Fibroblast of peridontal ligament (primary cell): ENCODE measurements around the gene KRTAP10-7.
"Not testable (repeated sequence)": the region's sequence is repeated elsewhere in the genome, so short reads cannot be mapped to it uniquely, and the experiment has no call there.

ENCODE experiments used
- DNase-seq: peaks from one replicate; pipeline ENCODE4 v3.0.0-alpha.2; 2010; ENCODE audit errors: extremely low read depth

The KRTAP10-7 gene

GRCh38 chr21:44590897-44591800, 9.2 kb upstream of the KRTAP10-7 start:
- not testable (repeated sequence) for DNase-seq

DNA sequence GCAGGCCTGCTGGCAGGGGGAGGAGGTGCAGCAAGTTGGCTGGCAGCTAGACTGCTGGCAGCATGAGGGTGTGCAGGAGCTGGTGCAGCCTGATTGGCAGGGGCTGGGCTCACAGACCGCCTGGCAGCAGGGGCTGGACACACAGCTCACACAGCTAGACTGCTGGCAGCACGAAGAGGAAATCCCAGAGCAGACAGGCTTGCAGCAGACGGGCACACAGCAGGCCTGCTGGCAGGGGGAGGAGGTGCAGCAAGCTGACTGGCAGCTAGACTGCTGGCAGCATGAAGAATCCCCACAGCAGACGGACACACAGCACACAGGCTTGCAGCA, 8.6 kb upstream of the KRTAP10-7 start:
- DNase-seq, result not testable (repeated sequence)

GRCh38 chr21:44592446-44593311, 7.7 kb upstream of the KRTAP10-7 start, which contains the start of gene KRTAP10-6:
Gene KRTAP10-6 (minus strand): TSS chr21:44592505. CDS start chr21:44592484, 21 bp downstream.
- no peak for DNase-seq

DNA sequence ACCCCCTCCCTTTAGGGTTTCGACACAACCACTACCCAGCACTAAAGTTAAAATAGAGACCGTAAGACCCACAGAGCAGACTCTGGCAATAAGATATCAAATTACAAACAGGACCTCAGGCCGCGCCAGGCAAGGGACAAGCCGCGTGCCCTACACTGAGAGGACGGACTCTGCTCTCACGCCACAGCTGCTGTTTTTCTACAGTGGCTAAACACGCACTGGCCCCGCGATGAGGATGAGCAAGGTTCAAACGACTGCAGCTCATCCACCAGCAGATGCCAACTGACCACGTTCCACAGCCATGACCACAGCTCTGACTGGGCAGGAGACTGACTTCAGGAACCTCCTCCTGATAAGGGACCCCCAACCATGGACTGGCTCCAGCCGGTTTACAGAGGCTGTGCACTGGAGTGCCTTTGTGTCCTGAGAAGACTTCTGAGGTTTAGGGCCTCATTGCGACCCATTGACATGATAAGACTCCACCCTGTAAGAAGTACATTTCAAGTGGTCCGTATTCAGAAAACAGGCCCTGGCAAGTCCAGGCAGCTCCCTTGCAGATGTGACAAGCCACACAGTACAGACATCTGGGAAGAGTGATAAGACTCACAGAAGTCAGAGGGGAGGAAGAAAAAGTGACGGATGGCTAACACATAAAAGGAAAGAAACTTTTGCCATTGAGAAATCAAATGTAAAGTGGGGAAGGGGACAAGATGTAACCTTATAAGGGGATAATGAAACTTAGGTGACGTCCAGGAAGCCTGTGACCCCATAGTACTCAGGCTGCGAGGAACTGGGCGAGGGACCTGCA, 6.6 kb upstream of the KRTAP10-7 start:
- no peak for DNase-seq

DNA sequence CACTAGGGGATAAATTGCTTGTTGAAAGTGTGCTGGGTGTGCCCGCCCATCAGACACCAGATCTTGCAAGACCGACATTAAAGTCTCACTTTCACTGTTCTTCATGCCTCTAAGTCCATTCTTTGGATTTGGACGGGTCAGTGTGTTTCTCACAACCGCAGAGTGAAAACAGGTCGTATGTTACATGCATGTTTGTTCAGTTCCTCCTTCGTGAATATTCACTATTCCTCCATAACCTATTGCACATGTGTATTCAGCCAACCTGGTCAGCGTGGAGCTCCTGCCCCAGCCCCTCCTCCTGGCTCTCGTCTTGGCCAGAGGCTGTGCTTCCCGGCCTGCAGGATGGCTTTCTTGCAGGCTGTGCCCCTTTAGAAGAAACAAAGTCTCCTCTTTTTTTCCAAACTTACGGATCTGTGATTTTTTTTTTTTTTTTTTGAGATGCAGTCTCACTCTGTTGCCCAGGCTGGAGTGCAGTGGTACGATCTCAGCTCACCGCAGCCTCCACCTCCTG, 5.9 kb upstream of the KRTAP10-7 start:
- no peak for DNase-seq

DNA sequence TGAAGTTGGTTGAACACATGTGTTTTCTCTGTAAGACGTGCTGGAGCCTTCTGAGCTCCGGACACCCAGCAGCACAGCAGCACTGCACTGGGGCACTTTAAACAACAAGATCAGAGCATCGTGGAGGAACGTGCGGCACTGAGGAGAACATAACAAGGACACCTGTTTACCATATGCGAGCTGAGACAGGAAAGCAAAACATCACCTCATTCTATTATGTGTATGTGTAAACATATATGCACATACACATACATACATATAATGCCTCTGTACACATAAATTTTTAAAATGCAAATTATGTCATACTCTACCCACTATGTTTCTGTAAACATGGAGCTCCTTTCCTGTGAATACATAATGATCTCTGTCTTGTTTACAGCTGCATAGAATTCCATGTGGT, 4.9 kb upstream of the KRTAP10-7 start:
- no peak for DNase-seq

- no peak for DNase-seq
These were observed 4.2 kb upstream of the KRTAP10-7 start for GRCh38 chr21:44596068-44596725.

DNA sequence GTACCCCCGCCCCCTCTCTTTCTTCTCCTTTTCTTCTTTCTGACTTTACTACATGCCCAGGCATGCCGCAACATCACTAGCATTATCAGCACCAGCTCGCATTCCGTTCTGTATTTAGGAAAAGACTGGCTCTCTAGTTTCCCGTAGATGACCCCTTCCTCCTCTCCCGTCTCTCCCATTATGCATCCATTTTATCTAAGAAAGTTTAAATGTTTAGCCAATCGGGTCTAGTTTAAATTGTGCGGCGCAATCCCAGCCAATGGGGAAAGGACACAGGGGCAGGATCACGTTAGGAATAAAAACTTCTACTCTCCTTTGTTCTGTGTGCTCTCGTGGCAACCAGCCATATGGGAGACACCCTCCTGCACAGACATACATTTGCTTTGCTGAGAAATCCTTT, 2.3 kb upstream of the KRTAP10-7 start:
- DNase-seq, result no peak

- no peak for DNase-seq
These were observed 950 bp upstream of the KRTAP10-7 start for GRCh38 chr21:44599264-44600029.

DNA sequence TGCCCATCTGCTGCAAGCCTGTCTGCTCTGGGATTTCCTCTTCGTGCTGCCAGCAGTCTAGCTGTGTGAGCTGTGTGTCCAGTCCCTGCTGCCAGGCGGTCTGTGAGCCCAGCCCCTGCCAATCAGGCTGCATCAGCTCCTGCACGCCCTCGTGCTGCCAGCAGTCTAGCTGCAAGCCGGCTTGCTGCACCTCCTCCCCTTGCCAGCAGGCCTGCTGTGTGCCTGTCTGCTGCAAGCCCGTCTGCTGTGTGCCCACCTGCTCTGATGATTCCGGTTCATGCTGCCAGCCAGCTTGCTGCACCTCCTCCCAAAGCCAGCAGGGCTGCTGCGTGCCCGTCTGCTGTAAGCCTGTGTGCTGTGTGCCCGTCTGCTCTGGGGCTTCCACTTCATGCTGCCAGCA, 694 bp downstream of the KRTAP10-7 start:
- DNase-seq, result not testable (repeated sequence)

- no peak for DNase-seq
These were observed 1.4 kb downstream of the KRTAP10-7 start for GRCh38 chr21:44601596-44602462.

GRCh38 chr21:44602463-44602850, 2.1 kb downstream of the KRTAP10-7 start:
- DNase-seq, result no peak

DNA sequence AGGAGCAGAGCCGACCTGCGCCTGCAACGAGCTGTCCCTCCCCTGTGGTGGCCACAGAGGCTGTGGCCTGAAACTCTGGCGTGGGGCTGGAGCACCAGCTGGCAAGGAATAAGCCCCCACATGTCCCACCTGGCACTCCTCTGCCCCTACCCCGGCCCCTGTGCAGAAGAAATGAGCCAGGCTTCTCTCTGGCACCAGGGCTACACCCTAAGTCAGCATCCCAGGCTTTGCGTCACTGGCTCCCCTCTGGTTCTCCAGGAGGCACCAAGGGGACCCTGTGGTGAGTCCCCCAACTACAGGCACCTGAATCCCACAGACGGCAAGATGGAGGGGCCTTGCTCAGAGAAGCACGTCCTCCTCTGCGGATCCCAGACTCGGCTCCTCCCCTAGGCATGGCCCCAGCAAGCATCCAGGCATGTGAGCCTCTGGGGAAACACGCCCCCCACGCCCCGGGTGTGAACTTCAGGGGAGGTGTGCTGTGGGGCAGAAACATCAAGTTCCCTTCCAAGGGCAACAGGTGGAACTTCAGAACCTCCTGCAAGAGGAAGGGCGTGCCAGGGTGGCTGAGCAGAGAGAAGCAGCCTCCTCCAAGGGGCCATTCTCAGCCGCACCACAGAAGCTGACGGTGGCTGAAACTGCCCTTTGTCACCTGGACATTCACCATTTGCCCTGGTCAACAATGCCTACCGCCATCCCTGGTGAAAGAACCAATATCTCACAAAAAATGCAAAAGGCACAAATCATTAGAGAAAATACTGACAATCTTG, 2.9 kb downstream of the KRTAP10-7 start:
- DNase-seq, result no peak

- DNase-seq, result no peak
These were observed 3.5 kb downstream of the KRTAP10-7 start for GRCh38 chr21:44603911-44604310.

DNA sequence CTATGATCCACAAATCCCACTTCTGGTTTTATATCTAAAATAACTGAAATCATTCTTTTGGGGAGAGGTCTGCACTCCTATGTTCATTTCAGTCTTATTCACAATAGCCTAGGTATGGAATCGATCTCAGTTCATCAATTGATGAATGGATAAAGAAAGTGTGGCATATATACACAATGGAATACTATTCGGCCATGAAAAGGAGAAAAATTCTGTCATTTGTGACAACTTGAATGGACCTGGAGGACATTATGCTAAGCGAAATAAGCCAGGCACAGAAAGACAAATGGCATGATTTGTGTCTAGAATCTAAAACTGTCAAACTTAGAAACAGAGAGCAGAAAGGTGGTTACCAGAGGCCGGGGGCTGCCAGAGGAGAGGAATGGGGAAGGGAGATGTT, 6.1 kb downstream of the KRTAP10-7 start:
- no peak for DNase-seq

DNA sequence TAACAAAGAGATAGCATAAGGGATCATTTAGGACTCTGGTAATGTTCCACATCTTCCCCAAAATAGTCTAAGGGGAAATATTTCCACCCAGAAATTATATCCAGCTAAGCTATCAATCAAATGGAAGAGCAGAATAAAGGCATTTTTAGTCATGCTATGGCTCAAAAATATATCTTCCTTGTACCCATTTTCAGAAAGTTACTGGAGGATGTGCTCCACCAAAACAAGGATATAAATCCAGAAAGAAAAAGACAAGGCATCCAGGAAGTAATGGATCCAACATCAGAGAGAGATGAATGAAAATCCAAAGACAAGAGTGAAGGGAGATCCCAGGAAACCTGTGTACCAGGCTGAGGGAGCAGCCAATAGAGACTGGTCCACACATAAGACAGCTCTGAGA, 8.8 kb downstream of the KRTAP10-7 start:
- no peak for DNase-seq

DNA sequence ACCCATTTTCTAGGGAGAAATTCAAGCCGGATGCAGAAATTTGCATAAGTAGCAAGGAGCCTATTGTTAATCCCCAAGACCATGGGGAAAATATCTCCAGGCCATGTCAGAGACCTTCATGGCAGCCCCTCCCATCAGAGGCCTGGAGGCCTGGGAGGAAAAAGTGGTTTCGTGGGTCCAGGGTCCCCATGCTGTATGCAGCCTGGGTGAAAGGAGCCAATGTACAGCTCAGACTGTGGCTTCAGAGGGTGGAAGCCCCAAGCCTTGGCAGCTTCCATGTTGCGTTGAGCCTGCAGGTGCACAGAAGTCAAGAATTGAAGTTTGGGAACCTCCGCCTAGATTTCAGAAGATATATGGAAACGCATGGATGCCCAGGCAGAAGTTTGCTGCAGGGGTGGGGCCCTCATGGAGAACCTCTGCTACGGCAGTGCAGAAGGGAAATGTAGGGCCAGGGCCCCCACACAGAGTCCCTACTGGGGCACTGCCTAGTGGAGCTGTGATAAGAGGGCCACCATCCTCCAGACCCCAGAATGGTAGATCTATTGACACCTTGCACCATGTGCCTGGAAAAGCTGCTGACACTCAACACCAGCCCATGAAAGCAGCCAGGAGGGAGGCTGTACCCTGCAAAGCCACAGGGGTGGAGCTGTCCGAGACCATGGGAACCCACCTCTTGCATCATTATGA, 9.9 kb downstream of the KRTAP10-7 start:
- DNase-seq, result not testable (repeated sequence)

DNA sequence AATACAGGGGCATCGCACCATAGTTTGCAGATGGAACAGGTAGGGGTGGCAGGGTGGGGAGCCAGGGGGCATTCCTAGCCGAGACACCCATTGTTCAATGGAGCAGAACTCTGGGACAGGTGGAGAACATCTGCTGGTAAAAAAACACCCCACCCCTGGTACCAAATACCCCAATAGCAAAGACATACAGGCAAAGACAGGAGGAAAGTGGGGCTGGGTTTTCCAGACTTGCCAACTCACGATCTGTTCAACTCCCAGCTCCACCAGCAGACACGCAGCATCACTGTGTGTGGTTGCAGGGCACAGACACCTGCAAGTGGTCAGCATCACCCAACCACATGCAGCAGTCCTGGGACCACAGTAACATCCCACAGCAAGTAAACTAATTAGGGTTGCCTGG, 11.2 kb downstream of the KRTAP10-7 start:
- DNase-seq, result no peak
